ENCODE measurements around the gene RC3H2.
"Not testable (repeated sequence)": the region's sequence is repeated elsewhere in the genome, so short reads cannot be mapped to it uniquely, and the experiment has no call there.

Gene RC3H2

DNA sequence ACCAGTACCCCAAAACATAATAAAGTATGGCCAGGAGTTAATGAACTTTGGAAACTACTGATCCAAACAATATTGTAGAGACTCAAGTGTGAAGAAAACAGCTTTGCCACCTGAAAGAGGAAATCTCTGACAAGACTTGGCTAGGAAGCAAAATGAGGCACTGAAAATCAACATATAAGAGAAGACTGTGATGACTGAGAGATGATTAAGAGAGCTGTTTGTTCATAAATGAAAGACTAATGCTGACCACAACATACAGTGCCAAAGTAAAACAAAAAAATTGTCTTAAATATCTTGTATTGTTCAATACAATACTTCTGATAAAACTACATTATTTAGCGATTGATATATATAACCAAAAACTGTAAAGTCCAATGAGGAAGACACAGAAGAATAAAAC, 7.2 kb downstream of the RC3H2 start:
- H3K36me3 ChIP-seq: peaks cover 46% of the 10 kb centered on the region
- no peak overlapping the region for H3K9ac ChIP-seq
- H4K20me1 ChIP-seq: peaks cover 98% of the 10 kb centered on the region
- H3K4me1 ChIP-seq: peaks cover 50% of the 10 kb centered on the region
- no peaks in the 10 kb centered on the region for H3K27me3 ChIP-seq
- H3K4me2 ChIP-seq: peak overlapping the region; percentile 7
- TF ChIP-seq Cebpa-rat (IDR thresholded peaks at IDR 0.05): no peak
- H3K27ac ChIP-seq: no peak overlapping the region
- H3K4me3 ChIP-seq: no peak overlapping the region
- no peaks in the 10 kb centered on the region for H3K9me3 ChIP-seq

- Histone ChIP-seq H3K27ac (no peak overlapping the region), H3K4me3 (no peak overlapping the region), H3K9me3 (no peaks in the 10 kb centered on the region), H3K4me1 (no peaks in the 10 kb centered on the region), H3K36me3 (peaks cover 86% of the 10 kb centered on the region), H4K20me1 (peaks cover 26% of the 10 kb centered on the region), H3K27me3 (no peaks in the 10 kb centered on the region), H3K9ac (no peak overlapping the region), H3K4me2 (no peak overlapping the region)
- TF ChIP-seq Cebpa-rat (IDR thresholded peaks at IDR 0.05): no peak
Measured at GRCh38 chr9:122888480-122888879, 16.7 kb downstream of the RC3H2 start.

DNA sequence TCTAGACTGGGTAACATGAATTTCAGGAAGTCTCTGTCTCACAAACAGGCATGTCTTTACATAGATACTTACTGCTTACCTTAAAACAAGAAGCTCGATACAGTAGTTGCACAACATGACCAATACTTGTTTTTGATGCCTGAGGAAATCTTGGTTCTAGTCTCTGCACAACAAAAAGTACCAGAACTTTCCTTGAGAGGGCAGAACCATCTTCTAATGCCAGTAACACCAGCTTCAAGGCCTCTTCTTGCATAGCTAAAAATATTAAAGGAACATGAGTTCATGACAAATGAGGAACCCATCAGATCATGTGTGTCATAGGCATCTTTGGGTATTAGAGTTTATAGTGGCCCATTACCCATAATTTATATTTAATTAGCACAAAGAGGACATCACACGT, 22.0 kb downstream of the RC3H2 start:
- Histone ChIP-seq H3K9me3 (no peaks in the 10 kb centered on the region), H3K4me3 (no peak overlapping the region), H3K9ac (no peak overlapping the region), H3K4me2 (no peak overlapping the region), H3K27me3 (no peaks in the 10 kb centered on the region), H3K27ac (no peak overlapping the region), H3K4me1 (no peaks in the 10 kb centered on the region), H4K20me1 (no peaks in the 10 kb centered on the region), H3K36me3 (peaks cover 91% of the 10 kb centered on the region)
- no peak for TF ChIP-seq Cebpa-rat (IDR thresholded peaks at IDR 0.05)

GRCh38 chr9:122879443-122879842, 25.7 kb downstream of the RC3H2 start:
- Histone ChIP-seq H3K4me1 (peaks cover 13% of the 10 kb centered on the region), H3K9ac (no peak overlapping the region), H4K20me1 (peaks cover 10% of the 10 kb centered on the region; the same call in 1 of the 2 replicates), H3K4me3 (no peak overlapping the region), H3K36me3 (peaks cover 100% of the 10 kb centered on the region), H3K27me3 (no peaks in the 10 kb centered on the region), H3K9me3 (no peaks in the 10 kb centered on the region), H3K4me2 (no peak overlapping the region), H3K27ac (no peak overlapping the region)
- no peak for TF ChIP-seq Cebpa-rat (IDR thresholded peaks at IDR 0.05)

GRCh38 chr9:122875523-122875922, 29.6 kb downstream of the RC3H2 start:
- no peak for TF ChIP-seq Cebpa-rat (IDR thresholded peaks at IDR 0.05)
- Histone ChIP-seq H3K36me3 (peaks cover 100% of the 10 kb centered on the region), H3K4me1 (peaks cover 13% of the 10 kb centered on the region), H3K27me3 (no peaks in the 10 kb centered on the region), H3K27ac (0 out of 2 replicates have a peak overlapping the region, but pooled peaks have one; percentile 20), H3K4me3 (no peak overlapping the region), H3K9ac (peak overlapping the region; percentile 16; the same call in 1 of the 2 replicates), H4K20me1 (peaks cover 14% of the 10 kb centered on the region), H3K4me2 (peak overlapping the region; percentile 3; the same call in 1 of the 2 replicates), H3K9me3 (no peaks in the 10 kb centered on the region)

GRCh38 chr9:122867276-122867675, 37.9 kb downstream of the RC3H2 start:
- Histone ChIP-seq H3K9me3 (peaks cover 11% of the 10 kb centered on the region), H3K36me3 (peaks cover 72% of the 10 kb centered on the region)
- not testable (repeated sequence) for H3K4me2 ChIP-seq, H3K4me1 ChIP-seq, H3K4me3 ChIP-seq, H4K20me1 ChIP-seq, H3K9ac ChIP-seq, H3K27me3 ChIP-seq, H3K27ac ChIP-seq

- no peak for TF ChIP-seq Cebpa-rat (IDR thresholded peaks at IDR 0.05)
- H3K4me2 ChIP-seq: no peak overlapping the region
- H3K9me3 ChIP-seq: peaks cover 11% of the 10 kb centered on the region
- H3K27ac ChIP-seq: no peak overlapping the region
- H3K27me3 ChIP-seq: no peaks in the 10 kb centered on the region
- no peaks in the 10 kb centered on the region for H4K20me1 ChIP-seq
- H3K9ac ChIP-seq: no peak overlapping the region
- no peaks in the 10 kb centered on the region for H3K4me1 ChIP-seq
- peaks cover 70% of the 10 kb centered on the region for H3K36me3 ChIP-seq
- no peak overlapping the region for H3K4me3 ChIP-seq
Measured at GRCh38 chr9:122866079-122866478, 39.1 kb downstream of the RC3H2 start.

DNA sequence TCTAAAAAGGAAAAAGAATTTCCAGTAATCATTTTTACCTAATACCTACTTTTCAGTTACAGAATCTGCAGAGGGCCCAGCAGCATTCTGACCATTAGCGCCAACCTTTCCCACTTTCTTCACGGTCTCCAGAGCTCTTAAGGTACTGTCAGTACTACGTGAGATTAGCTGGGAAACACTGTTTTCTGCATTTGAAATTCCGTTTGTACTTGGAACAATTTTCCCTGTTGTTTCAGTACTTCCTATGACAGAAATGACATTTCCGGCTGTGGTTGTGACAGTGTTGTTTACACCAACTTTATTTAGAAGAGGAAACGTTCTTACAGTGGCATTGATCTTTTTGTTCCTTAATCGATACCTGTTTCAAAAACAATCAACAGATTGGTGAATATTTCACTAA, 39.9 kb downstream of the RC3H2 start:
- Histone ChIP-seq H3K27me3 (no peaks in the 10 kb centered on the region), H3K27ac (no peak overlapping the region), H3K4me1 (no peaks in the 10 kb centered on the region), H4K20me1 (no peaks in the 10 kb centered on the region), H3K4me2 (no peak overlapping the region), H3K9me3 (peaks cover 11% of the 10 kb centered on the region), H3K36me3 (peaks cover 70% of the 10 kb centered on the region), H3K9ac (no peak overlapping the region), H3K4me3 (no peak overlapping the region)
- no peak for TF ChIP-seq Cebpa-rat (IDR thresholded peaks at IDR 0.05)

GRCh38 chr9:122863407-122863806, 41.8 kb downstream of the RC3H2 start:
- H3K36me3 ChIP-seq: peaks cover 73% of the 10 kb centered on the region
- no peak for TF ChIP-seq Cebpa-rat (IDR thresholded peaks at IDR 0.05)

DNA sequence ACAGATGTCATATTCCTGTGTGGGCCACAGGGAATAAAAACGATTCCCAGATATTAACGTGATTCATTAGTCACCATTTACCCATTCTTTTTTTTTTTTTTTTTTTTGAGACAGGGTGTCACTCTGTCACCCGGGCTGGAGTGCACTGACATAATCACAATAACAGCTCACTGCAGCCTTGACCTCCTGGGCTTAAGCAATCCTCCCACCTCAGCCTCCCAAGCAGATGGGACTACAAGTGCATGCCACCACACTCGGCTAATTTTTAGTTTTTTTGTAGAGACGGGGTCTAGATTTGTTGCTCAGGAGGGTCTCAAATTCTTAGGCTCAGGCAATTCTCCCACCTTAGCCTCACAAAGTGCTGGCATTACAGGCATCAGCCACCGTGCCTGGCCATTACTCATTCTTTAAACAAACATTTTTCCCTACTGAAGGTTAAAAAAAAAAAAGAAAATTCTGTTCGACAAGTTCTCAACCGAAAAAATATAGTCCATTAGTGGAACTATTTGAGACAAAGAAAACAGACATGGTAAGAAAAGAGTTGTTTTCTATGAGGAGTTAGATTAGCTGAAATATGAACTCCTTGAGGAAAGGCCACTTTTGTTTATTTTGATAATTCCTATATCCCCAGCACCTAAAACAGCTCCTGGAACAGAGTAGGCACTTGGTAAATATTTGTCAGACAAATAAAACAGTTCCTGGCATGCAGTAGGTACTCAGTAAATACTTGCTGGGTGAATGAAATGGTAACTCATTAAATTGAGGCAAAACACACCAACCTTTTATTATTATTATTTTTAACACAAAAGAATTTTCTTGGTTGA, 44.6 kb downstream of the RC3H2 start:
- peaks cover 98% of the 10 kb centered on the region for H3K36me3 ChIP-seq
- no peaks in the 10 kb centered on the region for H4K20me1 ChIP-seq
- TF ChIP-seq Cebpa-rat (IDR thresholded peaks at IDR 0.05): no peak
- no peaks in the 10 kb centered on the region for H3K9me3 ChIP-seq
- no peaks in the 10 kb centered on the region for H3K27me3 ChIP-seq
- H3K4me2 ChIP-seq: no peak overlapping the region
- no peak overlapping the region for H3K4me3 ChIP-seq
- H3K4me1 ChIP-seq: no peaks in the 10 kb centered on the region
- H3K9ac ChIP-seq: no peak overlapping the region
- no peak overlapping the region for H3K27ac ChIP-seq

More at GRCh38 chr9:122863407-122863806, 41.8 kb downstream of the RC3H2 start:
- H3K27ac ChIP-seq: no peak overlapping the region
- H3K9me3 ChIP-seq: no peaks in the 10 kb centered on the region
- H3K4me2 ChIP-seq: no peak overlapping the region
- no peaks in the 10 kb centered on the region for H3K27me3 ChIP-seq
- no peak overlapping the region for H3K9ac ChIP-seq
- H4K20me1 ChIP-seq: no peaks in the 10 kb centered on the region
- no peak overlapping the region for H3K4me3 ChIP-seq
- H3K4me1 ChIP-seq: no peaks in the 10 kb centered on the region

All from BLaER1 (cell line).